HL-60/S4 treated with retinoic acid at 250 ng/mL for 4 days and 3 days (cell line): ENCODE results near the gene LCE2B.
"Not testable (repeated sequence)": the region's sequence is repeated elsewhere in the genome, so short reads cannot be mapped to it uniquely, and the experiment has no call there.

ENCODE experiments used
- in situ Hi-C: fragments of 300-500 bp; cut with MboI; formaldehyde crosslinking; loops from 2 replicates; pipeline ENCODE4 v1.7.0; 2022; ENCODE audit warnings: low sequenced_read_pairs

The LCE2B gene, protein sequence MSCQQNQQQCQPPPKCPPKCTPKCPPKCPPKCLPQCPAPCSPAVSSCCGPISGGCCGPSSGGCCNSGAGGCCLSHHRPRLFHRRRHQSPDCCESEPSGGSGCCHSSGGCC

DNA sequence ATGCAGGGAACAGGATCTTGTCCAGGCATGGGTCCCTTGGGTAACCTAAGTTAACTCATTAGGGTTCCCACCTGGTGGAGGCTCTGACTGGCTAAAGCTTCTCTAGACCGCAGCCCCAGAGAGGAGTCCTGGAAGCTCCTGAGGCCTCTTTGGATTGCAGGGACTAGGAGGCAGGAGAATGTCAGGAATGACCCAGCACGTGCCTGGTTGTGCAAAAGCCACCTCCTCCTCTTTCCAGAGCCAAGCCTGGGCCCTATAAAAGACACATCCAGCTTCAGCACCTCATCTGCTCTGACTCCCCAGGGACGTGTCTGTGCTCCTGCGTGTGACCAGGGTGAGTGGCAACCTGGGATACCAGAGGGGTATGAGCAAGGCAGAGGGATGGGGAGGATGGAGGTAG is at the start of gene LCE2B:
Gene LCE2B (plus strand): TSS at position 301 of the 400 bp plus-strand sequence. CDS start 721 bp downstream, outside the sequence.
- in situ Hi-C loops = not testable (repeated sequence)

GRCh38 chr1:152640351-152640750 is 45.6 kb upstream of the LCE2B start:
- in situ Hi-C loops = no loop called here

DNA sequence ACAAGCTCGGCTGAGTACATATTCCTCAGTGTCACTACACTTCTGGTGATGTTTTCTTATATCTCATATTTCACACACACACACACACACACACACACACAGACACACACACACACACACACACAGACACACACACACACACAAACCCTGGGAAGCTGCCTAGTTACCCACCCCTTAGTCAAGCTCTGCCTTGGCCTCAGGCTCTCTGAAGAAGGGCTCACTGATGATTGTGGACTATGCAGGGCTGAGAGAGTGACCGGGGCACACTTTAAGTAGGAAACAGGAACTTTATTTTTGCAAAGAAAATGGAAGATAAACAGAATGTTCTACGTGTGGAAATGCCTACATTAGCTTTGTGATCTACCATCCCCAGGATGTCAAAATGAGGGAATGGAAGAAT is 42.0 kb upstream of the LCE2B start:
- in situ Hi-C loops = no loop called here

- in situ Hi-C loops = no loop called here
Observed at GRCh38 chr1:152645146-152645545, 40.8 kb upstream of the LCE2B start.

DNA sequence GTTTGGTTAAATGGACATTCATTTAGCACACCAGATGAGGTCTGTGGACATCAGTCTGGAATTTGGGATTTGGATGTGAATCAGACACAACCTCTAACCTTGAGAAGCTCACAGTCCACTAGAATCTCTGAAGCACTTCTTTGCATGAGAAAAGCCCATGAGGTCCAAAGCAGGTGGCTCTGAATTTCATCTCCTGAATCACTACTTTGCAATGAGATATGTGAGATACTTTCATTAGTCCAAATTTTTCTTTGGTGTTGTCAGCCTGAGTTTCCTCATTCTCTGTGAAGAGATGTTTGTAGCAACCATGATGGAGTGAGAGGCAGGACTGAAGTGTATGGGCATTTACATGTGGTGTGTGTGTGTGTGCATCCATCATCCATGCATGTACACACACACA is 39.3 kb upstream of the LCE2B start:
- in situ Hi-C loops = no loop called here

- in situ Hi-C loops = no loop called here
Observed at GRCh38 chr1:152654110-152654509, 31.8 kb upstream of the LCE2B start.

- in situ Hi-C loops = no loop called here
Observed at GRCh38 chr1:152656459-152656858, 29.5 kb upstream of the LCE2B start.

- in situ Hi-C loops = no loop called here
Observed at GRCh38 chr1:152657677-152658076, 28.2 kb upstream of the LCE2B start.

DNA sequence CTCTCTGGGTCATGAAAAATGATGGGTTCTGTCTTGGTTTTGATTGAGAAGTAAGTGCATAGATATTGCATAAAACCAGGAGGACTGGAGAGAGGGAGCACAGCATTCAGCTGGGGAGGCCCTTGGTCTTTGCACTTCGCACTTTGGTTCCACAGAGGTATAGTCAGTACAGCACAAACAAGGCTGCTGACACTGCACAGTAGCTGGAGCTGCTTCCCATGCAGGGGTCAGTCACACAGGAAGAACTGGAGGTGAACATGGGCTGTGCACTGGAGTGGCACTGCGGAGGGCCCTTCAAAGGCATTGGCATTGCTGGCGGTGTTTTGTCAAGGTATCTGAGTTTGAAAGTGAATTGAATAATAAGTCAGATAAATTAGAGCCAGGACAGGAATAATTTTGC is 27.3 kb upstream of the LCE2B start:
- in situ Hi-C loops = no loop called here

DNA sequence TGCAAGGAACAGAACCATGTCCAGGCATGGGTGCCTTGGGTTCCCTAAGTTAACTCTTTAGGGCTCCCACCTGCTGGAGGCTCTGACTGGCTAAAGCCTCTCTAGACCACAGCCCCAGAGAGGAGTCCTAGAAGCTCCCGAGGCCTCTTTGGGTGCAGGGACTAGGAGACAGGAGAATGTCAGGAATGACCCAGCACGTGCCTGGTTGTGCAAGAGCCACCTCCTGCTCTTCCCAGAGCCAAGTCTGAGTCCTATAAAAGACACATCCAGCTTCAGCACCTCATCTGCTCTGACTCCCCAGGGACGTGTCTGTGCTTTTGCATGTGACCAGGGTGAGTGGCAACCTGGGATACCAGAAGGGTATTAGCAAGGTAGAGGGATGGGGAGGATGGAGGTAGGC is 22.8 kb upstream of the LCE2B start, which contains the start of gene LCE2D:
Gene LCE2D (plus strand): TSS at position 283 of the 400 bp plus-strand sequence. CDS start 726 bp downstream, outside the sequence.
- in situ Hi-C loops = no loop called here

DNA sequence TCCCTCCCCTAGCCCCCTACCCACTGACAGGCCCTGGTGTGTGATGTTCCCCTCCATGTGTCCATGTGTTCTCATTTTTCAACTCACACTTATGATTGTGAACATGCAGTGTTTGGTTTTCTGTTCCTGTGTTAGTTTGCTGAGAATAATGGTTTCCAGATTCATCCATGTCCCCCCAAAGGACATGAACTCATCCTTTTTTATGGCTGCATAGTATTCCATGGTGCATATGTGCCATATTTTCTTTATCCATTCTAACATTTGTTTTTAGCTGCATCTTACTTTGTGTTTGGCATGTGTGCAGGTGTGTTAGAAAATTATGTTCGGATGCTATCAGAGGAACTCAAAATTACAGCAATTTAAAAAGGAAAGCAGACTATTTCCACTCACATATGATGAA is 19.8 kb upstream of the LCE2B start:
- in situ Hi-C loops = not testable (repeated sequence)

- in situ Hi-C loops = no loop called here
Observed at GRCh38 chr1:152667648-152668047, 18.3 kb upstream of the LCE2B start.

DNA sequence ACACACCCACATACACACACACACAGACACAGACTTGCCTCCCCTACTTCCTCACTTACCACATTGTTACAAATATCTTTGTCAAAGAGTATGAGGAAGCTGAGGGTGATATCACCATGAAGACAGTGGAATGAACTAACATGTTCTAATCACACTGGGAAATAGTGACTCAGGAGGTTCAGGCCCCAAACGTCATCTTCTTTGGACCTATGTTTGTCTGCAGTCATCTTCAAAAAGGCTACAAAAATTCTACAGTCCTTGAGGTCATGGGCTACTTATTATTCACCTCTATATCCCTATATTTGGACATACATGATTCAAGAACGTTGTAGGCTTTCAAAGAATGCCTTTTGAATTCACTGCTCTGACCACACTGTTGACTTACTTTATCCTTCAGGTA is 12.9 kb upstream of the LCE2B start:
- in situ Hi-C loops = no loop called here

- in situ Hi-C loops = not testable (repeated sequence)
Observed at GRCh38 chr1:152674983-152675382, 10.9 kb upstream of the LCE2B start, which contains the start of gene LCE2C. LCE2C (plus strand) TSS chr1:152675279; CDS start chr1:152676016, 737 bp downstream.

GRCh38 chr1:152679459-152679858 is 6.5 kb upstream of the LCE2B start:
- in situ Hi-C loops = no loop called here

- in situ Hi-C loops = no loop called here
Observed at GRCh38 chr1:152681616-152682015, 4.3 kb upstream of the LCE2B start.

DNA sequence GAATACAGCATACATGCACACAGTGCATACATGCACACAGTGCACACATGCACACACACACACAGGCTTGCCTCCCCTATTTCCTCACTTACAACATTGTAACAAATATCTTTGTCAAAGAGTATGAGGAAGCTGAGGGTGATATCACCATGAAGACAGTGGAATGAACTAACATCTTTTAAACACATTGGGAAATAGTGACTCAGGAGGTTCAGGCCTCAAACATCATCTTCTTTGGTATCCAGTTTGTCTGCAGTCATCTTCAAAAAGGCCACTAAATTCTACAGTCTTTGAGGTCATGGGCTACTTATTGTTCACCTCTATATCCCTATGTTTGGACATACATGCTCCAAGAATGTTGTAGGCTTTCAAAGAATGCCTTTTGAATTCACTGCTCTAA is 2.1 kb upstream of the LCE2B start:
- in situ Hi-C loops = no loop called here

- in situ Hi-C loops = no loop called here
Observed at GRCh38 chr1:152697701-152698600, 12.0 kb downstream of the LCE2B start, which contains the start of gene LCE2A. LCE2A (plus strand) TSS chr1:152698345; CDS start chr1:152698902, 557 bp downstream.

GRCh38 chr1:152699746-152700145 is 13.8 kb downstream of the LCE2B start:
- in situ Hi-C loops = no loop called here

DNA sequence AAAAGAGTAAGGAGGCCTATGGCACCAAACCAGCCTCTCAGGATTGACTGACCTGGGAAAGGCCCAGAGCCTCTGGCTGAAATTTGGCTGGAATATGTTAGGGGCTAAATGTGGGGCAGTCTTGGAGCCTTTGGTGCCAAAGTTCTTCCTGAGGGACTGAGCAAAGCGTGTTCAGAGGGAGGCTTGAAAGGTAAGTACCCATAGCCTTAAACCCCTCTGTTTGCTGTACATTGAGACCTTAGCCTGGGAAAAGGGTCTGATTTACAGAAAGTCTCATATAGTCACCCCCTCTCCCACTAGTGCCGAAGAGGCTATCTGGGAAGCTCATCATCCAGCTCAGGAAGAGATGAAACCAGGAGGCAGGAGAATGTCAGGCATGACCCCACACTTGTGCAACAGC is 21.9 kb downstream of the LCE2B start, which contains the start of gene LCE4A:
Gene LCE4A (plus strand): TSS at position 301 of the 400 bp plus-strand sequence. CDS start 916 bp downstream, outside the sequence.
- in situ Hi-C loops = no loop called here

DNA sequence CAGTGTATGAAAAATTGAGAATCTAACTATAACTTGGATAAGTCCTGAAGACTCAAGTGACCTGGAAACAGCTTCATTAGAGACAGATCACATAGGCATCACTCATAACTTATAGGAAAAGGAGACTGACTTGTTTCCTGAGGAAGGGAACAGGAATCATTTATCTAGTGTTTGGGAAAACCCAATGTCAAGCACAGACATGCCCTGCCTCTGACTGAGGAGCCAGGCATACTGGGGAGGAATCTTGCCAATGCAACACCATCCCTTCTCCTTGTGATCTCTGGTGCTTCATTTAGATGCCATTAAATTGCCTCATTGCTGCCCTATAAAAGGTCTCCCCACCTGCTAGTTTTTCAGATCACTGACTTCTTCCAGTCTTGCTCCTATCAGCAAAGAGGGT is 32.3 kb downstream of the LCE2B start:
- in situ Hi-C loops = no loop called here

DNA sequence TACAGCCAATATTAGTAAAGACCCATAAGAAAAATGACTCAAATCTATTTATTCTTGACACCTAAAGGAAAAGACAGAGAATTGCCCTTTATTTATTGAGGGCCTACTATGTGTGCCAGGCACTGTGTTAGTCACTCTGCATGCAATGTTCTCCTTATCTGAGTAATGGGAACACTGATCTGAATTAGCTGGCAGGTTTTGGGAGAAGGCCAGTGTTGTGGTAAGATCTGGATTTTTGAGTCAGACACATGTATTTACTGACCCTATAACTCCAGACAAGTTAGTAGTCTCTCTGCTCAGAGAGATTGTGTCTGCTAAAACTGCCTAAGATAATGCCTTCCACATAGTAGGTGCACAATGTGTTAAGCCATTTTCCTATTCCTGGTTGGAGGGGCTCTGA is 39.3 kb downstream of the LCE2B start:
- in situ Hi-C loops = no loop called here
